Dermis blood vessel endothelial cell (primary cell): ENCODE data around the gene TAS2R10. TPM values are rescaled to one million over a fixed set of nuclear protein-coding genes. Genes with fewer than 3 reads are reported as not detected.

Source experiments
- total RNA-seq: library from RNA; depleted of rRNA; stranded (reverse); fragments of >200 nt; gene quantifications from 2 replicates; pipeline ENCODE4 v1.2.3, GENCODE V29; 2014

TAS2R10 gene
- total RNA-seq, 1 donor from 2014 or later = 0.17 TPM

Other genes starting within 250 kb of the TAS2R10 start
- 7.8 and 17.6 TPM in 2 replicates for gene MAGOHB, start 212.7 kb downstream of the TAS2R10 start, total RNA-seq
- 4.6 and 7.9 TPM in 2 replicates for gene STYK1, start 152.3 kb downstream of the TAS2R10 start, total RNA-seq
- gene YBX3, start 103.0 kb downstream of the TAS2R10 start, total RNA-seq = 148 and 179 TPM in 2 replicates
- not detected in 2 replicates for gene TAS2R7, start 23.7 kb downstream of the TAS2R10 start, total RNA-seq
- gene TAS2R8, start 19.1 kb downstream of the TAS2R10 start, total RNA-seq = not detected in 2 replicates
- not detected in 2 replicates for gene TAS2R9, start 16.2 kb downstream of the TAS2R10 start, total RNA-seq
- 0.17 and 0.33 TPM in 2 replicates for gene PRR4, start 23.1 kb upstream of the TAS2R10 start, total RNA-seq
- 11.2 and 12.8 TPM in 2 replicates for gene PRH1, start 57.9 kb upstream of the TAS2R10 start, total RNA-seq
- 0.84 and 1.0 TPM in 2 replicates for gene TAS2R13, start 83.2 kb upstream of the TAS2R10 start, total RNA-seq
- gene PRH2, start 102.9 kb upstream of the TAS2R10 start, total RNA-seq = not detected in 2 replicates
- 0.74 and 2.0 TPM in 2 replicates for gene TAS2R14, start 112.9 kb upstream of the TAS2R10 start, total RNA-seq
- 2.3 and 3.6 TPM in 2 replicates for gene TAS2R50, start 160.6 kb upstream of the TAS2R10 start, total RNA-seq
- 2.2 and 3.6 TPM in 2 replicates for gene TAS2R20, start 171.9 kb upstream of the TAS2R10 start, total RNA-seq
- gene TAS2R19, start 196.3 kb upstream of the TAS2R10 start, total RNA-seq = 4.0 and 9.2 TPM in 2 replicates
- gene TAS2R31, start 205.0 kb upstream of the TAS2R10 start, total RNA-seq = 3.8 and 6.8 TPM in 2 replicates
- gene TAS2R46, start 235.9 kb upstream of the TAS2R10 start, total RNA-seq = 2.4 and 3.6 TPM in 2 replicates